Measurements from ENCODE around the gene PADI1. TPM values are rescaled to one million over a fixed set of nuclear protein-coding genes. Genes with fewer than 3 reads are reported as not detected.
A peak's percentile ranks its signal among the peaks of the same experiment; 100 is the strongest.

Gene PADI1
- total RNA-seq, 2 experiments from 2014 or later, result not detected

GRCh38 chr1:17207046-17207445, 2.1 kb downstream of the PADI1 start:
- Histone ChIP-seq H3K79me2 (ENCODE audit: insufficient read depth, low read depth, low read length) (no peaks in the 10 kb centered on the region), H3K4me2 (ENCODE audit: low read length) (peak overlapping the region; percentile 56), H4K20me1 (ENCODE audit: insufficient read depth, low read length) (no peaks in the 10 kb centered on the region), H3K9me3 (ENCODE audit: low read length) (no peaks in the 10 kb centered on the region), H3K36me3 (ENCODE audit: insufficient read depth, low read length) (no peaks in the 10 kb centered on the region), H3K4me3 (ENCODE audit: low read depth, low read length, poor library complexity, severe bottlenecking) (peak overlapping the region; percentile 17), H2AFZ (ENCODE audit: low read length) (no peak overlapping the region), H3K27ac (ENCODE audit: low read depth, low read length, poor library complexity, severe bottlenecking) (no peak overlapping the region), H3K9me2 (ENCODE audit: insufficient read depth, low read length) (no peaks in the 10 kb centered on the region), H3K4me1 (ENCODE audit: insufficient read depth, low read length, poor library complexity, severe bottlenecking) (peaks cover 22% of the 10 kb centered on the region)
- ChIA-PET POLR2A (no interaction called here), CTCF (ENCODE audit: unreplicated experiment) (interaction anchor here (0.8 kb wide), 1 partner anchor 33 kb away, joined by 3 read pairs; no protein-coding TSS in a partner anchor)
- intact Hi-C loops (cut with micrococcal nuclease; ENCODE audit: unreplicated experiment), result no loop called here
- no TSS peak for BruUV-seq (replicated peaks)
- peak; percentile 81 for DNase-seq (ENCODE audit: low spot score)
- TF ChIP-seq CTCF (conservative IDR thresholded peaks at IDR 0.05; ENCODE audit: low read length) (no peak), EZH2phosphoT487 (IDR thresholded peaks at IDR 0.05; ENCODE audit: borderline replicate concordance, low read depth, low read length) (no peak)

GRCh38 chr1:17207540-17207939, 2.6 kb downstream of the PADI1 start:
- H3K9me3 ChIP-seq (ENCODE audit: low read length), result no peaks in the 10 kb centered on the region
- DNase-seq (ENCODE audit: low spot score), result no peak
- POLR2A ChIA-PET, result interaction anchor here (0.8 kb wide), 2 partner anchors 41 to 65 kb away, joined by 3 read pairs; partner anchors contain the start of gene PADI3
- no peaks in the 10 kb centered on the region for H3K79me2 ChIP-seq (ENCODE audit: insufficient read depth, low read depth, low read length)
- no peak overlapping the region for H3K27ac ChIP-seq (ENCODE audit: low read depth, low read length, poor library complexity, severe bottlenecking)
- H3K4me2 ChIP-seq (ENCODE audit: low read length), result peak overlapping the region; percentile 56
- TF ChIP-seq EZH2phosphoT487 (IDR thresholded peaks at IDR 0.05; ENCODE audit: borderline replicate concordance, low read depth, low read length) (no peak), CTCF (conservative IDR thresholded peaks at IDR 0.05; ENCODE audit: low read length) (no peak)
- no peak overlapping the region for H2AFZ ChIP-seq (ENCODE audit: low read length)
- no peaks in the 10 kb centered on the region for H4K20me1 ChIP-seq (ENCODE audit: insufficient read depth, low read length)
- peaks cover 22% of the 10 kb centered on the region for H3K4me1 ChIP-seq (ENCODE audit: insufficient read depth, low read length, poor library complexity, severe bottlenecking)
- H3K9me2 ChIP-seq (ENCODE audit: insufficient read depth, low read length), result no peaks in the 10 kb centered on the region
- CTCF ChIA-PET (ENCODE audit: unreplicated experiment), result no interaction called here
- H3K4me3 ChIP-seq (ENCODE audit: low read depth, low read length, poor library complexity, severe bottlenecking), result peak overlapping the region; percentile 17
- H3K36me3 ChIP-seq (ENCODE audit: insufficient read depth, low read length), result no peaks in the 10 kb centered on the region
- intact Hi-C loops (cut with micrococcal nuclease; ENCODE audit: unreplicated experiment), result no loop called here
- BruUV-seq (replicated peaks), result no TSS peak

GRCh38 chr1:17207966-17208418, 3.1 kb downstream of the PADI1 start:
- H3K4me1 ChIP-seq (ENCODE audit: insufficient read depth, low read length, poor library complexity, severe bottlenecking), result peaks cover 22% of the 10 kb centered on the region
- no peaks in the 10 kb centered on the region for H3K36me3 ChIP-seq (ENCODE audit: insufficient read depth, low read length)
- no peaks in the 10 kb centered on the region for H3K79me2 ChIP-seq (ENCODE audit: insufficient read depth, low read depth, low read length)
- no peaks in the 10 kb centered on the region for H4K20me1 ChIP-seq (ENCODE audit: insufficient read depth, low read length)
- H3K27ac ChIP-seq (ENCODE audit: low read depth, low read length, poor library complexity, severe bottlenecking), result no peak overlapping the region
- H2AFZ ChIP-seq (ENCODE audit: low read length), result no peak overlapping the region
- H3K4me3 ChIP-seq (ENCODE audit: low read depth, low read length, poor library complexity, severe bottlenecking), result no peak overlapping the region
- ChIA-PET POLR2A (interaction anchor here (0.8 kb wide), 3 partner anchors 40 to 66 kb away, joined by 3 to 4 read pairs (median 3); partner anchors contain the start of gene PADI3), CTCF (ENCODE audit: unreplicated experiment) (no interaction called here)
- no TSS peak for BruUV-seq (replicated peaks)
- H3K9me3 ChIP-seq (ENCODE audit: low read length), result no peaks in the 10 kb centered on the region
- no peaks in the 10 kb centered on the region for H3K9me2 ChIP-seq (ENCODE audit: insufficient read depth, low read length)
- no peak for TF ChIP-seq EZH2phosphoT487 (IDR thresholded peaks at IDR 0.05; ENCODE audit: borderline replicate concordance, low read depth, low read length)
- no peak for TF ChIP-seq CTCF (conservative IDR thresholded peaks at IDR 0.05; ENCODE audit: low read length)
- intact Hi-C loops (cut with micrococcal nuclease; ENCODE audit: unreplicated experiment), result no loop called here
- H3K4me2 ChIP-seq (ENCODE audit: low read length), result peak overlapping the region; percentile 56
- DNase-seq (ENCODE audit: low spot score), result peak; percentile 57
